GM19240 (cell line): ENCODE data around the gene SP5.
"Not testable (repeated sequence)": the region's sequence is repeated elsewhere in the genome, so short reads cannot be mapped to it uniquely, and the experiment has no call there.

Experiments
- DNase-seq: peaks from one replicate; pipeline ENCODE4 v3.0.0; 2011; ENCODE audit warnings: low spot score; ENCODE audit not compliant: insufficient read length

Gene SP5

DNA sequence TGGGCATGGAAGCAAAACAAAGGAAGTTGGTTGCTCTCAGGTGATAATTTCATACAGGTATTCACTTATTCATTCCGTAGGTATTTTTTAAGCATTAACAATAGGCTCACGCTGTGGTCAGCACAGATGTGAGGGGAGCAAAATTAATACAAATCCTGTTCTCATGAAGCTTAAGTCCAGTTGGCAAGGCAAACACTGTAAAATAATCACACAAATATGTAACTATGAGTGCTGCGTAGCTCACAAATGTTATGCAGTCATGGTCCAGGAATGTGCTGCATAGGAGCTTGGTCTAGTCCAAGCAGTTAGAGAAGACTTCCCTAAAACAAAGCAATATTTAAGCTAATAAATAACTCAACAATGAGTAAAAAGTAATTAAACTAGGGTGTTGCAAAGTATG is 23.9 kb downstream of the SP5 start:
- DNase-seq, result no peak

DNA sequence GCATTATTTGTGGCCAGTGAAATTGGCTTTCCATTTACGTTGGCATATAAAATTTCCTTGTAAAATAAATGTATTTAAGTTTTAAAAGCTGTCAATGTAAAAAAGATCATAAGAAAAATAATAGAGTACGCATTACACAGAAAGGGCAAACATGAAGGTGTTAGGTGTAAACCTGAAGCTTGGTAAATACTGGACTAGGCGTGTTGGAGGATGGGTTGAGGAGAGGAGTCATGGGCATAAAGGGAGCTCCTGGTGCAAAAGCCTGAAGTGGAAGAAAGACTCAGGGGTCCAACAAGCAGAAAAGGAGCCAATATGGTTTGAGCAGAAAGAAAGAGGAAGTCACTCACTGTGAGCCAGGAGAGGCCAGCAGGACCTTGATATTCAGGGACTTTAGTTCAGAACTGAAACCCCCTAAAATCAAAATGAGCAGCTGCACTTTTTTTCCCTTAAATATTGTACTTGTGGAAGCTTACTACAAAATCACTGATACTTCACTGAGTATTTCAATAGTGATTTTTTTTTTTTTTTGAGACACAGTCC is 24.4 kb downstream of the SP5 start:
- no peak for DNase-seq

DNA sequence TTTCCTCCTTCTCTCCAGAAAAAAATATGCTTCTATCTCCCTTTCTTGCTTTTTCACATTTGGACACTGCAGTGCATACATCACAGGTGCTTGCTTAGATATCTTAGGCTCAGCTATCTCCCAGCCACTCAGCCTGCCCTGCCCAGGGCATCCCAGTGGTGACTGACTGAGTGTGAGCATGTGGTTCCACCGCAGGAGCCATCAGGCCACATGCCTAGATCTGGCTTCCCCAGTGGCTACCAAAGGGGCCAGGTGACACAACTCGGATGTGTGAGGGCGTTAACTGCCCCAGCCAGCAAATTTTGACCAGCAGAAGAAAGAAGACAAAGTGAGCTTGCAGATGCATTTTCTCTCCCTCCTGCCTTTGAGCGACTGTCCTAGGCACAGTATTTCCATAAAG is 25.5 kb downstream of the SP5 start:
- no peak for DNase-seq

GRCh38 chr2:170742000-170742399 is 26.9 kb downstream of the SP5 start:
- DNase-seq, result no peak

GRCh38 chr2:170742896-170743529 is 27.9 kb downstream of the SP5 start:
- DNase-seq, result no peak

DNA sequence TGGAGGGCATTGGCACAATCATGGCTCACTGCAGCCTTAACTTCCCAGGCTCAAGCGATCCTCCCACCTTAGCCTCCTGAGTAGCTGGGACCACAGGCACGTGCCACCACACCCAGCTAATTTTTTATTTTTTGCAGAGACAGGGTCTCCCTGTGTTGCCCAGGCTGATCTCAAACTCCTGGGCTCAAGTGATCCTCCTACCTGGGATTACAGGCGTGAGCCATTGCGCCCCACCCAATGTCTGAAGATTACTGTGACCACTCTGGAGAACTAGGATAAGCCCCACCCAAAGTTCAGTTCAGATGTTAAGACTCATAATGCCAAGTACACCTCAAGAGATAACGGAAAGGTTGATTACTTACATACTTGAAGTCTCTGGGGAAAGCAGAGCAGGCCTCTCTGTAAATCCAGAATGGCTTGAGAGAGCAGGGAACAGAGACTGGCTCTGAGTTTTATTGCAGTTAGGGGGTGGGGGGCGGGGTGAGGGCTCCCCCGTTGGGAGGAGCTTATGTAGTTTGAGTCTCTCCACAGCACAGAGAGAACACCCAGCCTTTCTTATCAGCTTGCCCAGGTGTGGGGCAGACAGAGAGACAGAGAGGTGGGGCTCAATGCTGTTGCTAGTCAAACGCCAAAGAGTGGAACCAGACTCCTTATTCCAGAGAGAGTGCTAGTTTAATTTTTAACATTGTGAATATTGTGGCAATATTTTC is 28.5 kb downstream of the SP5 start:
- no peak for DNase-seq

- no peak for DNase-seq
Measured at GRCh38 chr2:170744248-170745002, 29.3 kb downstream of the SP5 start.

DNA sequence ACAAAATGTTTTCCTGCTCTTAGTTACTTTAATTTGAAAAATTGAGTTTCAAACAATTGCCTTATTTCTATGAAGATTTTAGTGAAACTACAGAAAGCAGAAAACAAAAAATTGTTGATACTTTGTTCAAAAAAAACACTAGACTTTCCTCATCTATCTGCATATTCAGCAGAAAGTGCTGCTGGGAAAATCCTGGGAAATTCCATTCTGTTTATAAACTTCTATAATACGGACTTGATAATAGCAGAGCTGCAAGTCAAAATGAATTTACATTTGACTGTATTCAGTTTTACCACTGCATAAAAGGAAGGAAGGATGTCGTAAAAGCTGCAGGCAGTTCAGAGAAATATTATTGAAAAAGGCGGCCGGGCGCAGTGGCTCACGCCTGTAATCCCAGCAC is 30.2 kb downstream of the SP5 start:
- DNase-seq, result no peak

DNA sequence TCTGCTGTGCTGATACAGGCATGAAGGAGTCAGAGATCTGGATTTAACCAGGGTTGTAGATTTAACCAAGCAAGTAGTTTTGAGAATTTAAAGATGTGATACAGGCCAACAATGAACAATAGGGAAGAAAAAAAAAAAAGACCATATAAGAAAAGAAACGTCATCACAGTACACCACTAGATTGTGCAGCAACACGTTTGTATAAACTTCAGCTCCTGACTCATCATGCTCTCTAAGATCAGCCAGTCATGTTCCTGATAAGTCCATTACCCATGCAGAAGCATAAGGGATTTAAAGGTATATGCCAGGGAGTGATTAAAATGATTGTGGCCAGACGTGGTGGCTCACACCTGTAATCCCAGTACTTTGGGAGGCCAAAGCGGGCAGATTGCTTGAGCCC is 32.8 kb downstream of the SP5 start:
- no peak for DNase-seq

GRCh38 chr2:170751555-170751954 is 36.4 kb downstream of the SP5 start:
- not testable (repeated sequence) for DNase-seq

GRCh38 chr2:170761572-170761971 is 46.4 kb downstream of the SP5 start:
- DNase-seq, result no peak

DNA sequence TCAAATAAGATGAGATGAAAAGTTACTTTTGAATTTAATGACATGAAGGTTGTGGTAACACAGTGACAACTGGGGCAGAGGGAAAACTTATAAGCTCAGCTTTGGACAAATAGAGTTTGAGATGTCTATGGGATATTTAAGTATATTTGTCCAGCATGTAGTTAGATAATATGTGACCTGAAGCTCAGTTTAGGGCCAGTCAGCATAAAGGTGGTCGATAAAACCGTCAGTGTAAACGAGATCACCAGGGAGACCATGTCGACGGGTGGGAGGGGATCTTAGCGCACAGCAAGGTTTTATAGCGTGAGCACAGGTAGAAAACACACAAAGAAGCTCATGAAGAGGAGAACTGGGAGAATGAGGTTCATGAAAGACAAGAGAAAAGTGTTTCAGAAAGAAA is 47.6 kb downstream of the SP5 start:
- no peak for DNase-seq

GRCh38 chr2:170763232-170763631 is 48.1 kb downstream of the SP5 start:
- no peak for DNase-seq

DNA sequence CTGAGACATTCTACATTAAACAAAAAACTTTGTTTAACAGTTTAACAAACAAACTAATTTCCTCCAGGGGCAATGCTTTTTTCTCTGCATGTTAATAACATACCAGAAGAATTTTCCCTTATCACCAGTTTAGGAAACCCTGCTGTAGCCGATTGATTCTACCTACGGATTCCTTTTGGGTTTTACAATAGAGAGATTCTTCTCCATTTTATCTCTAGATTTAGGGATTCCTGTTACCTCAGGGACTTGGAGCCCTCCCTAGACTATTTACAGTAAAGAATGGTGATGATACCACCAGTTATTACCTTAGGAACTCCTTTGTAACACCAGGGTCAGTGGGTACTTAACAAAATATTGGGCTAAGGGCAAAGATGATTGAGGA is 49.7 kb downstream of the SP5 start:
- DNase-seq, result no peak

DNA sequence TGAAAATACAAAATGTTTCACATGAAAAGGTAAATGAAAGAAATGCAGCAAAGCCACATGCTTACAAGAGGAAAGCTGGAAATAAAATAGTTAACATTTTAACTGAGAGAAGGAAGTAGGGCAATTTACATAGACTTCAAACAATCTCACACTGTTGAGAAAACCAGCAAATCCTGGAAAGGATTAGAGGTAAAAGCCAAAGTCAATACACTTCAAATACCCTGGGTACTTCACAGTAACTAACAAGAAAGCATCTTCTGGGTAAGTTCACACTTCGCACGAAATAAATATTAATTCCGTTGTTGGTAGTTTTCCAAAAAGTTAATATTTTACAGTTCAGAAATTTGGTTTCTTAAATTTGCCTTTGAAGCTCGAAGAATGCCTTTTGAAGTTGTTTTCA is 51.6 kb downstream of the SP5 start:
- no peak for DNase-seq
